Measurements from ENCODE around the gene ACOT12.

GRCh38 chr5:81345411-81346003 is 48.4 kb downstream of the ACOT12 start:
- TF ChIP-seq, protein P1, sequence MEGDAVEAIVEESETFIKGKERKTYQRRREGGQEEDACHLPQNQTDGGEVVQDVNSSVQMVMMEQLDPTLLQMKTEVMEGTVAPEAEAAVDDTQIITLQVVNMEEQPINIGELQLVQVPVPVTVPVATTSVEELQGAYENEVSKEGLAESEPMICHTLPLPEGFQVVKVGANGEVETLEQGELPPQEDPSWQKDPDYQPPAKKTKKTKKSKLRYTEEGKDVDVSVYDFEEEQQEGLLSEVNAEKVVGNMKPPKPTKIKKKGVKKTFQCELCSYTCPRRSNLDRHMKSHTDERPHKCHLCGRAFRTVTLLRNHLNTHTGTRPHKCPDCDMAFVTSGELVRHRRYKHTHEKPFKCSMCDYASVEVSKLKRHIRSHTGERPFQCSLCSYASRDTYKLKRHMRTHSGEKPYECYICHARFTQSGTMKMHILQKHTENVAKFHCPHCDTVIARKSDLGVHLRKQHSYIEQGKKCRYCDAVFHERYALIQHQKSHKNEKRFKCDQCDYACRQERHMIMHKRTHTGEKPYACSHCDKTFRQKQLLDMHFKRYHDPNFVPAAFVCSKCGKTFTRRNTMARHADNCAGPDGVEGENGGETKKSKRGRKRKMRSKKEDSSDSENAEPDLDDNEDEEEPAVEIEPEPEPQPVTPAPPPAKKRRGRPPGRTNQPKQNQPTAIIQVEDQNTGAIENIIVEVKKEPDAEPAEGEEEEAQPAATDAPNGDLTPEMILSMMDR (IDR thresholded peaks at IDR 0.05), result no peak
- TF ChIP-seq POLR2A (IDR thresholded peaks at IDR 0.05), result no peak

Data from thyroid gland (tissue), 4 donors.